Uterus (tissue), 2 donors: Measurements from ENCODE around the gene HS3ST2.

Source experiments
- CTCF ChIP-seq, 4 experiments: fragments of 200-600 bp in 2 of 4; fragments of 450-650 bp in 2 of 4; sonication (generic) in 2 of 4; IDR thresholded peaks; one replicate each; pipeline ENCODE4 v1.5.1; 2016 to 2019; ENCODE audit warnings: antibody characterized with exemption in 4 of 4, mild to moderate bottlenecking in 2 of 4, moderate library complexity in 1 of 4
- POLR2A ChIP-seq, 2 donors: fragments of 450-650 bp; IDR thresholded peaks; one replicate each; pipeline ENCODE4 v1.6.1; 2016; ENCODE audit warnings: antibody characterized with exemption in 2 of 2, mild to moderate bottlenecking in 1 of 2, moderate library complexity in 1 of 2

- TF ChIP-seq POLR2A (IDR thresholded peaks at IDR 0.05) (no peak), CTCF (IDR thresholded peaks at IDR 0.05) (no peak)
Observed at GRCh38 chr16:22937169-22937568, 123.2 kb downstream of the HS3ST2 start.
